Neural crest cell (in vitro differentiated cells): ENCODE results near the gene USP33. TPM values are rescaled to one million over a fixed set of nuclear protein-coding genes. Genes with fewer than 3 reads are reported as not detected.
"Not testable (repeated sequence)": the region's sequence is repeated elsewhere in the genome, so short reads cannot be mapped to it uniquely, and the experiment has no call there.

Experiments used
- DNase-seq: peaks from one replicate; pipeline ENCODE4 v3.0.0; 2021; ENCODE audit warnings: low read depth, mixed read lengths, low spot score
- H3K27ac Mint-ChIP-seq: one replicate; pipeline ENCODE4 v1.8.0; 2021; ENCODE audit warnings: mild to moderate bottlenecking, mixed read lengths; ENCODE audit not compliant: unreplicated experiment
- H3K27me3 Mint-ChIP-seq: 2 replicates; pipeline ENCODE4 v1.8.0; 2021; ENCODE audit warnings: low read depth, mild to moderate bottlenecking, mixed read lengths
- H3K36me3 Mint-ChIP-seq: 2 replicates; pipeline ENCODE4 v1.8.0; 2021; ENCODE audit warnings: low read depth, mild to moderate bottlenecking, mixed read lengths
- H3K4me1 Mint-ChIP-seq: 2 replicates; pipeline ENCODE4 v1.8.0; 2021; ENCODE audit warnings: mixed read lengths
- H3K4me3 Mint-ChIP-seq: one replicate; pipeline ENCODE4 v1.8.0; 2021; ENCODE audit warnings: mild to moderate bottlenecking, mixed read lengths
- H3K9me3 Mint-ChIP-seq: 2 replicates; pipeline ENCODE4 v1.8.0; 2021; ENCODE audit warnings: mixed read lengths
- CTCF ChIP-seq: fragments of 200-600 bp; sonication (generic); conservative IDR thresholded peaks from 2 replicates; pipeline ENCODE4 v1.5.0; 2021; ENCODE audit warnings: antibody characterized with exemption, mild to moderate bottlenecking
- total RNA-seq: library from RNA; stranded (reverse); gene quantifications from 2 replicates; pipeline ENCODE4 v1.2.1, GENCODE V29; 2021

The USP33 gene
- total RNA-seq, 1 donor from 2014 or later = 64.1 TPM

- H3K4me3 Mint-ChIP-seq = peak overlapping the region; percentile 13
- H3K27me3 Mint-ChIP-seq = no peaks in the 10 kb centered on the region
- H3K9me3 Mint-ChIP-seq = no peaks in the 10 kb centered on the region
- no peak for DNase-seq
- no peak overlapping the region for H3K27ac Mint-ChIP-seq
- H3K36me3 Mint-ChIP-seq = no peaks in the 10 kb centered on the region
- TF ChIP-seq CTCF = no peak
- H3K4me1 Mint-ChIP-seq = peaks cover 26% of the 10 kb centered on the region
These were observed 3.4 kb downstream of the USP33 start for GRCh38 chr1:77756052-77756754.

DNA sequence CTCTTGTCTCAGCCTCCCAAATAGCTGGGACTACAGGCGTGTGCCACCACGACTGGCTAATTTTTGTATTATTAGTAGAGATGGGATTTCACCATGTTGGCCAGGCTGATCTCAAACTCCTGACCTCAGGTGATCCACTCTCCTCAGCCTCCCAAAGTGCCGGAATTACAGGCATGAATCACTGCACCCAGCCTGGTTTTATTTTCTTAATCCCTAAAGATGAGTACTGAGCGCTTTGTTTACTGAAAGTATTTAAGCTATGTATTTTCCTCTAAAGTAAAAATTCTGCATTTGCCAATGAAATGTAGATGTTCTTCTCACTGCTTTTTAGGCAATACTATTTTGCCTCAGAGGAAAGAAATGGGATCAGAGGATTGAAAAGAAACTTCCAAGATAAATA, 10.2 kb downstream of the USP33 start:
- H3K27ac Mint-ChIP-seq, DNase-seq, H3K4me3 Mint-ChIP-seq, H3K9me3 Mint-ChIP-seq, H3K36me3 Mint-ChIP-seq, H3K4me1 Mint-ChIP-seq, H3K27me3 Mint-ChIP-seq: not testable (repeated sequence)

GRCh38 chr1:77744576-77744975, 15.1 kb downstream of the USP33 start:
- DNase-seq = no peak
- H3K9me3 Mint-ChIP-seq = no peaks in the 10 kb centered on the region
- H3K4me1 Mint-ChIP-seq = no peaks in the 10 kb centered on the region
- H3K4me3 Mint-ChIP-seq = no peak overlapping the region
- H3K27me3 Mint-ChIP-seq = no peaks in the 10 kb centered on the region
- no peak for TF ChIP-seq CTCF
- no peak overlapping the region for H3K27ac Mint-ChIP-seq
- H3K36me3 Mint-ChIP-seq = peaks cover 13% of the 10 kb centered on the region

- Mint-ChIP-seq H3K27me3 (no peaks in the 10 kb centered on the region), H3K4me3 (no peak overlapping the region), H3K9me3 (no peaks in the 10 kb centered on the region), H3K27ac (no peak overlapping the region), H3K36me3 (peaks cover 16% of the 10 kb centered on the region), H3K4me1 (no peaks in the 10 kb centered on the region)
- no peak for DNase-seq
- TF ChIP-seq CTCF = no peak
These were observed 17.6 kb downstream of the USP33 start for GRCh38 chr1:77742011-77742555.

DNA sequence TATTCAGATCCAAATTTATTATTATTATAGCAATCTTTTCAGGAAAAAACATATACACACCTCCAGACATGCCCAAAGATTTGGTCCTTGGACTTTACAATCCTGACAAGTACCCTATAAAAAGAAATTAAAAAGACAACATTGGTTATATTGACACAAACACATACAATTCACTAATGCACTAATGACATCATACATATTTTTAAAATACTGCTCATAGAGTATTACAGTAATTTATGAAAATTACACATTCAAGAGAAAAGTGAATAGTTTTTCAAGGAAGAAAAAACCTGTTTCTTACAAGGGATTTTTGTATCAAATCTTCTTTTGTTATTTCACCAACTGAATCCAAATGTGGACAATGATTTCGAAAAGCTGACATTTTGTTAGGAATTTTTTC, 18.3 kb downstream of the USP33 start:
- H3K4me3 Mint-ChIP-seq = no peak overlapping the region
- no peak for TF ChIP-seq CTCF
- peaks cover 16% of the 10 kb centered on the region for H3K36me3 Mint-ChIP-seq
- DNase-seq = no peak
- no peaks in the 10 kb centered on the region for H3K4me1 Mint-ChIP-seq
- H3K27ac Mint-ChIP-seq = no peak overlapping the region
- no peaks in the 10 kb centered on the region for H3K27me3 Mint-ChIP-seq
- no peaks in the 10 kb centered on the region for H3K9me3 Mint-ChIP-seq

- no peak for TF ChIP-seq CTCF
- Mint-ChIP-seq H3K9me3 (no peaks in the 10 kb centered on the region), H3K27ac (no peak overlapping the region), H3K36me3 (peaks cover 11% of the 10 kb centered on the region), H3K4me3 (no peak overlapping the region), H3K27me3 (no peaks in the 10 kb centered on the region), H3K4me1 (no peaks in the 10 kb centered on the region)
- no peak for DNase-seq
These were observed 20.4 kb downstream of the USP33 start for GRCh38 chr1:77739235-77739634.
